BLaER1 treated with 17β-estradiol and CSF1 and Interleukin-3, amounts not matched to agents 10 nM and 100 nM (cell line): ENCODE results near the gene DOCK8.
A peak's percentile ranks its signal among the peaks of the same experiment; 100 is the strongest.

Experiments used
- H3K27ac ChIP-seq, 11 experiments: shearing (Covaris generic); formaldehyde crosslinking; 2 replicates each; pipeline ENCODE4 v1.8.1; 2022
- H3K27me3 ChIP-seq, 11 experiments: shearing (Covaris generic); formaldehyde crosslinking; 2 replicates each; pipeline ENCODE4 v1.8.1; 2022
- H3K36me3 ChIP-seq, 11 experiments: shearing (Covaris generic); formaldehyde crosslinking; 2 replicates each; pipeline ENCODE4 v1.8.1; 2022
- H3K4me1 ChIP-seq, 10 experiments: shearing (Covaris generic); formaldehyde crosslinking; 2 replicates each; pipeline ENCODE4 v1.8.1; 2022
- H3K4me2 ChIP-seq, 11 experiments: shearing (Covaris generic); formaldehyde crosslinking; 2 replicates each; pipeline ENCODE4 v1.8.1; 2022
- H3K4me3 ChIP-seq, 10 experiments: shearing (Covaris generic); formaldehyde crosslinking; 2 replicates each; pipeline ENCODE4 v1.8.1; 2022
- H3K9ac ChIP-seq, 11 experiments: shearing (Covaris generic); formaldehyde crosslinking; 2 replicates each; pipeline ENCODE4 v1.8.1; 2022
- H3K9me3 ChIP-seq, 11 experiments: shearing (Covaris generic); formaldehyde crosslinking; replicated peaks in 1 of 11; 2 replicates each; pipeline ENCODE4 v1.8.1; 2022
- H4K20me1 ChIP-seq, 11 experiments: shearing (Covaris generic); formaldehyde crosslinking; 2 replicates each; pipeline ENCODE4 v1.8.1; 2022
- Cebpa-rat ChIP-seq, 11 experiments: shearing (Covaris generic); IDR thresholded peaks; 2 replicates each; pipeline ENCODE4 v1.8.1; 2022

DOCK8 gene

DNA sequence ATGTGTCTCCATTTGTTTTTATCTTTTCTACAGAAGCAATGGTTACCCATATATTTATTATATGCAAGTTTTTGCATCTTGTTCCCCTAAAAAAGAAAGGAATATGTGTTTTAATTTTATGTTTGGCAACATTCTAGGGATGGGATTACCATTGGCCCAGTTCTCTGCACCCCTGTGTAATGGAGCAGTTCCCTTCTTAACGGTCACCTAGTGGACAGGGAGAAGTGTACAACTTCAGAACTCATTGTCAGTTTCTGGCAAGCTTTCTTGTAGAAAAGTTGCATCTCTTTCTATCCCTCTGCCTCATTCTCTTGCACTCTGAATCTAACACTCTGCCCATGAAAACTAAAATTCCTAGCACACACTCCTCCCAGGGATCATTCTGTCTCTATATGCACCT is 78.2 kb downstream of the DOCK8 start:
- H3K4me1 ChIP-seq: peaks cover 0 to 33% (median 21%) of the 10 kb centered on the region in 10 experiments; a peak in 15 of 20 replicates
- peaks cover 0 to 16% (median 0%) of the 10 kb centered on the region in 11 experiments; a peak in 5 of 22 replicates for H3K9me3 ChIP-seq
- peaks cover 0 to 8% (median 0%) of the 10 kb centered on the region in 11 experiments; a peak in 2 of 22 replicates for H4K20me1 ChIP-seq
- H3K27ac ChIP-seq: no peak overlapping the region
- no peak overlapping the region for H3K4me3 ChIP-seq
- TF ChIP-seq Cebpa-rat (IDR thresholded peaks at IDR 0.05): no peak
- peaks cover 0 to 76% (median 56%) of the 10 kb centered on the region in 11 experiments; a peak in 17 of 22 replicates for H3K36me3 ChIP-seq
- no peaks in the 10 kb centered on the region for H3K27me3 ChIP-seq
- H3K4me2 ChIP-seq: no peak overlapping the region
- H3K9ac ChIP-seq: no peak overlapping the region

DNA sequence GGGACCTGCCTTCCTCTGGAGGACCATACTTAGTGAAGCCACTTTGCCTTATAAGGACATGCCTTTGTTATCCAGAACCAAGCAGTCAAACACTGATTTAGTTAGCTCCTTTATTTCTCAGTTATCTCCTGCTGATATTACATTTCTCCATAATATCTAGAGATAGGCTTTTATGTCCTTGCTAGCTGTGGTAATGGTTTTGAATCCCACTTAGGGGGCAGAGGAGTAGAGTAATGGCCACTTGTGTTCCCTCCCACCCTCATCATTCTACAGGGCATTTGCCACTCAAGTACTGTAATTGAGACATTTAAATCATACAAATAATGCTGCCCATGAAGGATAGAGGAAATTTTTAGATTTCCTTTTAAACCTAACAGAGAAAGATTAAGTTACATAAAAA is 80.9 kb downstream of the DOCK8 start:
- no peak for TF ChIP-seq Cebpa-rat (IDR thresholded peaks at IDR 0.05)
- H3K4me1 ChIP-seq: peaks cover 0 to 47% (median 29%) of the 10 kb centered on the region in 10 experiments; a peak in 15 of 20 replicates
- H4K20me1 ChIP-seq: peaks cover 0 to 8% (median 0%) of the 10 kb centered on the region in 11 experiments; a peak in 2 of 22 replicates
- H3K27ac ChIP-seq: peak overlapping the region in 4 of 11 experiments; percentile 72 to 86 (median 83); a peak in 5 of 22 replicates
- peak overlapping the region in 3 of 11 experiments; percentile 34 to 86 (median 85); a peak in 5 of 22 replicates for H3K4me2 ChIP-seq
- H3K4me3 ChIP-seq: no peak overlapping the region
- H3K9me3 ChIP-seq: peaks cover 0 to 16% (median 0%) of the 10 kb centered on the region in 11 experiments; a peak in 5 of 22 replicates
- peaks cover 0 to 66% (median 36%) of the 10 kb centered on the region in 11 experiments; a peak in 17 of 22 replicates for H3K36me3 ChIP-seq
- H3K27me3 ChIP-seq: no peaks in the 10 kb centered on the region
- H3K9ac ChIP-seq: no peak overlapping the region

DNA sequence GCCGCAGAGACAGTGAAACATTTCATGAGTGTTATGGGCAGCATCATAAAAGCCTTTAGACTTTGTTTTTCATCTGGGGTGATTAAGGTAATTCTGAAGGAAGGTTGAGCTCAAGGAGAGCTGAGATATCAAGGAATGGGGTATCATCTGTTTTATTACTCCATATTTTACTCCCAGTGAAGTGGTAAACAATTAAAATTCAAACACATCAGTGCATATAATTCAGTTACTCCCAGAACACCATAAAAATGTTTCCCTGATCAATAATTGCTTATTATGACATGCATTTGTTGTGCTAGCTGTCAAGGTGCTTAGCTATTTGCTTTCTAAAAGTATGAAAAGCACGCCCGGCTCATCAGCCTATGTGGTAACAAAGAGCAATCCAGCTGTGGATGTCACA is 81.7 kb downstream of the DOCK8 start:
- Histone ChIP-seq H3K27me3 (no peaks in the 10 kb centered on the region), H3K9me3 (peaks cover 0 to 25% (median 0%) of the 10 kb centered on the region in 11 experiments; a peak in 8 of 22 replicates), H3K4me2 (peak overlapping the region in 8 of 11 experiments; percentile 27 to 86 (median 72); a peak in 16 of 22 replicates), H3K4me3 (peak overlapping the region in 3 of 10 experiments; percentile 3 to 35 (median 22); a peak in 3 of 20 replicates), H3K27ac (peak overlapping the region in 8 of 11 experiments; percentile 44 to 86 (median 73); a peak in 15 of 22 replicates), H3K4me1 (peaks cover 0 to 47% (median 29%) of the 10 kb centered on the region in 10 experiments; a peak in 15 of 20 replicates), H3K36me3 (peaks cover 0 to 68% (median 37%) of the 10 kb centered on the region in 11 experiments; a peak in 17 of 22 replicates), H4K20me1 (peaks cover 0 to 8% (median 0%) of the 10 kb centered on the region in 11 experiments; a peak in 2 of 22 replicates), H3K9ac (peak overlapping the region in 4 of 11 experiments; percentile 47 to 72 (median 62); a peak in 8 of 22 replicates)
- no peak for TF ChIP-seq Cebpa-rat (IDR thresholded peaks at IDR 0.05)

DNA sequence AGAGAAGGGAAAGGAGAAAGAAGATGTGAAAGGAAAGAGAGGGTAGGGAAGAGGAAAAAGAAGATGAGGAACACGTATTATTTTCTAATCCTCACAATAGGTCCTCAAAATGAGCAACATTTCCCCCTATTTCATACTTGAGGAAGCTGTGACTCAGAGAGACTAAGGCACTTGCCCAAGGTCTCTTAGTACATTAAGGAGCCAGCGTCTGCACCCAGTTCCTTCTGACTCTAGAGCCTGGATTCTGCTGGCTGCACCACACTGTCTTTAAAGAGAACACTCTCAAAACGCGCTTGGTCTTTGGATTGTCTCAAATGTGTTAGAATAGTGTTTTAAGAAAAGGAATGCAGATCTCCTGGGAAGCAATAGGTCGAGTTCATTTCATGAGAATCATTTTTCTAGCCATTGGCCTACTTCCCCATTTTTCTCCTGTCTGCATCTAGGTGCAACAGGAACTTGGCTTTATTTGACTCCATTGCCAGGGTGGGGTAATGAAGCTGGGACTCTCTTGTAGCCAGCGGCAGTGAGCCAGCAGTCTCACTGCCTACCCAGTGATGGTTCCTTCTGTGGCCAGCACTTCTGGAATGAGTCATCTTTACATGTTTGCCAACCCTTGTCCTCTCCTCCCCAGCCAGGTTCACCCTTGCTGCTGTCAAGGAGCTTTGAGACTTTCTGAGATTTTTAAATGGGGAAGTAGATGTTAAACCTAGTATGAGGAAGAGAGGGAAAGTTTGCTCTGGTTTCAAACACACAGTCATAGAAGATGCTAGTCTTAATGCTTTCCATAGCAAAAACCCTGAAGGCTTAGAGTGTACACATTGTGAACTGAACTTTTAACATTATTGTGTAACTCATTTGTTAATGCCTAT is 82.7 kb downstream of the DOCK8 start:
- peak overlapping the region in 8 of 11 experiments; percentile 27 to 86 (median 72); a peak in 17 of 22 replicates for H3K4me2 ChIP-seq
- H3K4me3 ChIP-seq: peak overlapping the region in 3 of 10 experiments; percentile 17 to 35 (median 22); a peak in 3 of 20 replicates
- no peaks in the 10 kb centered on the region for H3K27me3 ChIP-seq
- H3K9ac ChIP-seq: peak overlapping the region in 6 of 11 experiments; percentile 22 to 72 (median 54); a peak in 11 of 22 replicates
- peak overlapping the region in 9 of 11 experiments; percentile 10 to 86 (median 72); a peak in 18 of 22 replicates for H3K27ac ChIP-seq
- peaks cover 0 to 69% (median 34%) of the 10 kb centered on the region in 11 experiments; a peak in 17 of 22 replicates for H3K36me3 ChIP-seq
- peaks cover 0 to 47% (median 29%) of the 10 kb centered on the region in 10 experiments; a peak in 15 of 20 replicates for H3K4me1 ChIP-seq
- peaks cover 0 to 26% (median 0%) of the 10 kb centered on the region in 11 experiments; a peak in 8 of 22 replicates for H3K9me3 ChIP-seq
- peak in 2 of 11 experiments; percentile 33 to 35; a peak in 5 of 22 replicates for TF ChIP-seq Cebpa-rat (IDR thresholded peaks at IDR 0.05)
- peaks cover 0 to 8% (median 0%) of the 10 kb centered on the region in 11 experiments; a peak in 2 of 22 replicates for H4K20me1 ChIP-seq

DNA sequence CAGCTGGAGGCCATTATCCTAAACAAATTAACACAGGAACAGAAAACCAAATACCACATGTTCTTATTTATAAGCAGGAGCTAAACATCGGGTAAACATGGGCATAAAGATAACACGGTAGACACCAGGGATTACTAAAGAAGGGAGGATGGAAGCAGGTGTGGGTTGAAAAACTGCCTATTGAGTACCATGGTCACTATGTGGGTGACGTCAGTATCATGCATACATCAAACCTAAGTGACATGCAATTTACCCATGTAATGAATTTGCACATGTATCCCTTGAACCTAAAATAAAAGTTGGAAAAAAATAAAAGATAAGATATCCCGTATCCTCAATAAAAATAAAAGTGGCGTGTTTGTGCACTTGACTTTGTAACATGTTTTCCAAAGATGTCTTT is 88.8 kb downstream of the DOCK8 start:
- Histone ChIP-seq H3K4me2 (no peak overlapping the region), H3K27ac (no peak overlapping the region), H4K20me1 (no peaks in the 10 kb centered on the region), H3K27me3 (no peaks in the 10 kb centered on the region), H3K9ac (no peak overlapping the region), H3K36me3 (peaks cover 0 to 91% (median 35%) of the 10 kb centered on the region in 11 experiments; a peak in 14 of 22 replicates), H3K4me1 (peaks cover 0 to 9% (median 2%) of the 10 kb centered on the region in 10 experiments; a peak in 9 of 20 replicates), H3K9me3 (peaks cover 0 to 10% (median 0%) of the 10 kb centered on the region in 11 experiments; a peak in 6 of 22 replicates), H3K4me3 (no peak overlapping the region)
- TF ChIP-seq Cebpa-rat (IDR thresholded peaks at IDR 0.05): no peak

DNA sequence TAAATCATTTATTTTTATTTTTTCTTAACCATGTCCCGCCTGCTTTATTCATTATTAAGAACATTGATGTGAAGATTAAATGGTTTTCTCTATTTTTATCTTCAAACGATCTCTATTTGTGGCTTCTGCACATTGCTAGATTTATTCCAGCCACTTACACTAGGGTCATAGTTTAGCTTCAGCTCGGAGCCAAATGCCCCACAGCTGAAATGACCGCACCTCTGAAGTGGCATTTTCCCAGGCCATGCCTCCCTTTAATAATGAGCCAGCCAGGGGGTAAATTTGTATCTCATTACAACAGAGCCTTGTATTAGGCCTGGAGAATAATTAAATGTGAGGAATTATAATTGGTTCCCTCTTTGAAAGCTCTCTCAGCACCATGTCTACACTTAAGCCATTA is 89.4 kb downstream of the DOCK8 start:
- Histone ChIP-seq H3K4me1 (peaks cover 0 to 3% (median 0%) of the 10 kb centered on the region in 10 experiments; a peak in 5 of 20 replicates), H3K27ac (no peak overlapping the region), H3K27me3 (no peaks in the 10 kb centered on the region), H3K4me2 (no peak overlapping the region), H4K20me1 (no peaks in the 10 kb centered on the region), H3K9me3 (peaks cover 0 to 10% (median 0%) of the 10 kb centered on the region in 11 experiments; a peak in 6 of 22 replicates), H3K4me3 (no peak overlapping the region), H3K9ac (no peak overlapping the region), H3K36me3 (peaks cover 0 to 95% (median 35%) of the 10 kb centered on the region in 11 experiments; a peak in 14 of 22 replicates)
- no peak for TF ChIP-seq Cebpa-rat (IDR thresholded peaks at IDR 0.05)

DNA sequence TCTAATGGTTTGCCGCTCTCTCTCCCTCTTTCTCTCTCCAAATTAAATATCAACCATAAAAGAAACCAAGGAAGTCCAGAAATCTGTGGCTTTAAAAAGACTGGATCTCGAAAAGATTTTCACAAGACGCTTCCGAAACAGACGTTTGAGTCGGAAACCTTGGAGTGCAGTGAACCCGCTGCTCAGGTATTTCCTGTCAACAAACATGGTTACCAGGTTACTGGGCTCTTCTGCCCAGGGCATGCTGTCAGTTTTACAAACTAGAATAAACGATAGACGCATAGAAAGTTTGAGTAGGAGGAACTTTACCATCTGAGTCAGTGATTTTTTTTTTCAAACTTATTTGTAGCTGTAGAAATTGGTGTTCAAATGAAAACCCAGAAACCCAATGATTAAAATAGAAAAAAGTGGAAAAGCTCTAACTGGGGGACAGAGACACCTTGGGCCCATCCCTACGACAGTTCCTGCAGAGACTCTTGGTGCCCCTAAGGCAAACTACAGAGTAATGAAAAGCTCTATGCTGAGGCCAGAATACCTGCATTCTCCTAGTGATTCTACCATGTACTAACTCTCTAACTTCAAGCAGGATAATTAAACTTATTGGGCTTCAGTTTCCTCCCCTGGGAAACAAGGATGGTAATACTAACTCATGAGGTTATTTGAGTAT is 90.0 kb downstream of the DOCK8 start:
- no peaks in the 10 kb centered on the region for H3K27me3 ChIP-seq
- H3K4me2 ChIP-seq: no peak overlapping the region
- H3K4me3 ChIP-seq: no peak overlapping the region
- no peaks in the 10 kb centered on the region for H3K4me1 ChIP-seq
- no peak for TF ChIP-seq Cebpa-rat (IDR thresholded peaks at IDR 0.05)
- peaks cover 0 to 10% (median 0%) of the 10 kb centered on the region in 11 experiments; a peak in 6 of 22 replicates for H3K9me3 ChIP-seq
- H3K27ac ChIP-seq: no peak overlapping the region
- H4K20me1 ChIP-seq: no peaks in the 10 kb centered on the region
- no peak overlapping the region for H3K9ac ChIP-seq
- peaks cover 0 to 93% (median 35%) of the 10 kb centered on the region in 11 experiments; a peak in 12 of 22 replicates for H3K36me3 ChIP-seq

DNA sequence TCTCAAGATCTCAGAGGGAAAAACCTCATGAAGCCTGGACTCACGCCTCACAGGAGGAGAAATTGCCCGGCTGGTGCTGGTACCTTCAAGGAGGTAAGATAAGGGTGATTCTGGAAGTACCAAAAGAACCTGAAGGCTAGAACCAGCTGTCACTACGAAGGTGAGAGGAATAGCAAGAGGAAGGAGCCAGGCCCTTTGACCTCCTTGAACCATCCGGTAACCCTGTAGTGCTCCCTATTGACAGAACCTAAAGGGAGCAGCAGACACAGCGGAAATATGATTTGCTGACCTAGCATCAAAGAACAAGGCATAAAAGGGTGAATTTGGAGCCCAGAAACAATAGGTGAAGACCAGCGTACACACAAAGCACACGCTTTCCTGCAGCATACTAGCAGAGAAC is 92.2 kb downstream of the DOCK8 start:
- H3K36me3 ChIP-seq: peaks cover 0 to 93% (median 28%) of the 10 kb centered on the region in 11 experiments; a peak in 16 of 22 replicates
- H3K9ac ChIP-seq: no peak overlapping the region
- H4K20me1 ChIP-seq: no peaks in the 10 kb centered on the region
- H3K9me3 ChIP-seq: no peaks in the 10 kb centered on the region
- no peak overlapping the region for H3K4me3 ChIP-seq
- H3K27ac ChIP-seq: no peak overlapping the region
- H3K27me3 ChIP-seq: no peaks in the 10 kb centered on the region
- no peak overlapping the region for H3K4me2 ChIP-seq
- H3K4me1 ChIP-seq: no peaks in the 10 kb centered on the region
- TF ChIP-seq Cebpa-rat (IDR thresholded peaks at IDR 0.05): no peak
